Lower leg skin (tissue), 3 donors: ENCODE data around the gene VEZT.

Experiments used
- POLR2A ChIP-seq, 2 donors: fragments of 450-650 bp; IDR thresholded peaks; one replicate each; pipeline ENCODE4 v1.6.1; 2016 to 2017; ENCODE audit warnings: antibody characterized with exemption in 2 of 2, mild to moderate bottlenecking in 1 of 2, moderate library complexity in 1 of 2
- TF ChIP-seq, protein P1 (sequence below), 3 donors: fragments of 450-650 bp; IDR thresholded peaks; one replicate each; pipeline ENCODE4 v1.5.1; 2016; ENCODE audit warnings: antibody characterized with exemption in 3 of 3, mild to moderate bottlenecking in 3 of 3, moderate library complexity in 2 of 3

DNA sequence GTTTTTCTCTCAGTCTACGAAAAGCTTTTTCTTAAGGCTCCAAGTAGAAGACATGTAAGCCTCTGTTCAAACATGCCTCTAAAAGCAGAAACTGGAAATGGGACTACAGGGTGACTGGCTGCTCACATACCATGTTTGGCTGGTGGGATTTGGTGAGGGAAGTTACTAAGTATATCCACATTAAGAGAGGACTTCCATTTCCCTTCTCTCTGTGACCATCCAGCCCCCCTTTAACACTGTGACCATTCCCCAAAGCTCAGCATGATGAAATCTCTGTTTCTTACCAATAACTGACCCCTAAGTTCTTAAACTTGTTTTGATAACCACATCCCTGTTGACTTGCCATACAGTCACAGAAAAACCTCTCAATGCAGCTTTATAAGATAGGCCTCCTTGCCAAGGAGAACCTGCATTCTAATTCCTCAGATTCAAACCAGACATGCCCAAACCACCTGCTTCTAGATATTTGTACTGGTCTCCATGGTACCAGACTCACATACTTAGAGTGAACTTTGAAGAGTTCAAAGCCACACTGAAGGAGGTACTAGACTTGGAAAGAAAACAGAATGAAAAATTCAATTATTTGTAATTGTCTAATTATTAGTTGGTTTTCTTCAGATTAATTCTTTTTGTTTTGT lies 102.2 kb downstream of the VEZT start:
- TF ChIP-seq, protein P1, sequence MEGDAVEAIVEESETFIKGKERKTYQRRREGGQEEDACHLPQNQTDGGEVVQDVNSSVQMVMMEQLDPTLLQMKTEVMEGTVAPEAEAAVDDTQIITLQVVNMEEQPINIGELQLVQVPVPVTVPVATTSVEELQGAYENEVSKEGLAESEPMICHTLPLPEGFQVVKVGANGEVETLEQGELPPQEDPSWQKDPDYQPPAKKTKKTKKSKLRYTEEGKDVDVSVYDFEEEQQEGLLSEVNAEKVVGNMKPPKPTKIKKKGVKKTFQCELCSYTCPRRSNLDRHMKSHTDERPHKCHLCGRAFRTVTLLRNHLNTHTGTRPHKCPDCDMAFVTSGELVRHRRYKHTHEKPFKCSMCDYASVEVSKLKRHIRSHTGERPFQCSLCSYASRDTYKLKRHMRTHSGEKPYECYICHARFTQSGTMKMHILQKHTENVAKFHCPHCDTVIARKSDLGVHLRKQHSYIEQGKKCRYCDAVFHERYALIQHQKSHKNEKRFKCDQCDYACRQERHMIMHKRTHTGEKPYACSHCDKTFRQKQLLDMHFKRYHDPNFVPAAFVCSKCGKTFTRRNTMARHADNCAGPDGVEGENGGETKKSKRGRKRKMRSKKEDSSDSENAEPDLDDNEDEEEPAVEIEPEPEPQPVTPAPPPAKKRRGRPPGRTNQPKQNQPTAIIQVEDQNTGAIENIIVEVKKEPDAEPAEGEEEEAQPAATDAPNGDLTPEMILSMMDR (IDR thresholded peaks at IDR 0.05), result no peak
- no peak for TF ChIP-seq POLR2A (IDR thresholded peaks at IDR 0.05)
